ENCODE results near the gene PTX3. TPM values are rescaled to one million over a fixed set of nuclear protein-coding genes. Genes with fewer than 3 reads are reported as not detected.

Gene PTX3
- total RNA-seq, 1 experiment from 2014 or later = 4.3 TPM

- BruUV-seq (replicated peaks) = no TSS peak
- Histone ChIP-seq H3K4me3 (ENCODE audit: low read depth, low read length, poor library complexity, severe bottlenecking) (no peak overlapping the region), H3K27ac (ENCODE audit: low read depth, low read length, poor library complexity, severe bottlenecking) (no peak overlapping the region), H3K27me3 (replicated peaks; ENCODE audit: insufficient read depth, low read depth, low read length, poor library complexity) (peaks cover 4% of the 10 kb centered on the region), H3K4me1 (ENCODE audit: insufficient read depth, low read length, poor library complexity, severe bottlenecking) (no peaks in the 10 kb centered on the region), H3K9me3 (ENCODE audit: low read depth, low read length, poor library complexity, severe bottlenecking) (no peaks in the 10 kb centered on the region), H3K36me3 (ENCODE audit: insufficient read depth, low read length, poor library complexity, severe bottlenecking) (no peaks in the 10 kb centered on the region)
- DNase-seq (ENCODE audit: low spot score) = no peak
- intact Hi-C loops (cut with micrococcal nuclease; ENCODE audit: unreplicated experiment) = no loop called here
- ChIA-PET POLR2A (ENCODE audit: low non-redundant PET) (no interaction called here), CTCF (no interaction called here)
- TF ChIP-seq EZH2 (IDR thresholded peaks at IDR 0.05; ENCODE audit: borderline replicate concordance, low read depth, low read length, poor library complexity, severe bottlenecking) (no peak), CTCF (conservative IDR thresholded peaks at IDR 0.05; ENCODE audit: low read depth, low read length) (no peak)
Observed at GRCh38 chr3:157465741-157466140, 29.1 kb downstream of the PTX3 start.

GRCh38 chr3:157467200-157467599 is 30.6 kb downstream of the PTX3 start:
- Histone ChIP-seq H3K36me3 (ENCODE audit: insufficient read depth, low read length, poor library complexity, severe bottlenecking) (no peaks in the 10 kb centered on the region), H3K27ac (ENCODE audit: low read depth, low read length, poor library complexity, severe bottlenecking) (no peak overlapping the region), H3K27me3 (replicated peaks; ENCODE audit: insufficient read depth, low read depth, low read length, poor library complexity) (peaks cover 3% of the 10 kb centered on the region), H3K9me3 (ENCODE audit: low read depth, low read length, poor library complexity, severe bottlenecking) (no peaks in the 10 kb centered on the region), H3K4me1 (ENCODE audit: insufficient read depth, low read length, poor library complexity, severe bottlenecking) (no peaks in the 10 kb centered on the region), H3K4me3 (ENCODE audit: low read depth, low read length, poor library complexity, severe bottlenecking) (no peak overlapping the region)
- intact Hi-C loops (cut with micrococcal nuclease; ENCODE audit: unreplicated experiment) = no loop called here
- CTCF ChIA-PET = no interaction called here
- TF ChIP-seq EZH2 (IDR thresholded peaks at IDR 0.05; ENCODE audit: borderline replicate concordance, low read depth, low read length, poor library complexity, severe bottlenecking) = no peak
- no peak for TF ChIP-seq CTCF (conservative IDR thresholded peaks at IDR 0.05; ENCODE audit: low read depth, low read length)
- no peak for DNase-seq (ENCODE audit: low spot score)
- POLR2A ChIA-PET (ENCODE audit: low non-redundant PET) = no interaction called here
- BruUV-seq (replicated peaks) = no TSS peak

- intact Hi-C loops (cut with micrococcal nuclease; ENCODE audit: unreplicated experiment) = no loop called here
- Histone ChIP-seq H3K36me3 (ENCODE audit: insufficient read depth, low read length, poor library complexity, severe bottlenecking) (no peaks in the 10 kb centered on the region), H3K9me3 (ENCODE audit: low read depth, low read length, poor library complexity, severe bottlenecking) (no peaks in the 10 kb centered on the region), H3K27me3 (replicated peaks; ENCODE audit: insufficient read depth, low read depth, low read length, poor library complexity) (no peaks in the 10 kb centered on the region), H3K27ac (ENCODE audit: low read depth, low read length, poor library complexity, severe bottlenecking) (no peak overlapping the region), H3K4me3 (ENCODE audit: low read depth, low read length, poor library complexity, severe bottlenecking) (no peak overlapping the region), H3K4me1 (ENCODE audit: insufficient read depth, low read length, poor library complexity, severe bottlenecking) (no peaks in the 10 kb centered on the region)
- TF ChIP-seq EZH2 (IDR thresholded peaks at IDR 0.05; ENCODE audit: borderline replicate concordance, low read depth, low read length, poor library complexity, severe bottlenecking) (no peak), CTCF (conservative IDR thresholded peaks at IDR 0.05; ENCODE audit: low read depth, low read length) (no peak)
- BruUV-seq (replicated peaks) = no TSS peak
- CTCF ChIA-PET = no interaction called here
- DNase-seq (ENCODE audit: low spot score) = no peak
- POLR2A ChIA-PET (ENCODE audit: low non-redundant PET) = no interaction called here
Observed at GRCh38 chr3:157469561-157470294, 33.1 kb downstream of the PTX3 start.

Measured in A673 (cell line).